GM10266 (cell line): Measurements from ENCODE around the gene DEAF1.

Source experiments
- DNase-seq: peaks from one replicate; pipeline ENCODE4 v3.0.0; 2012; ENCODE audit errors: extremely low spot score
- CTCF ChIP-seq: IDR thresholded peaks from 2 replicates; pipeline ENCODE4 v1.5.1; 2012; ENCODE audit warnings: mild to moderate bottlenecking, low read depth; ENCODE audit not compliant: control insufficient read depth, insufficient read depth; ENCODE audit errors: missing control alignments

The DEAF1 gene

GRCh38 chr11:617912-618682, 76.9 kb downstream of the DEAF1 start:
- no peak for DNase-seq
- no peak for TF ChIP-seq CTCF

GRCh38 chr11:617199-617911, 77.7 kb downstream of the DEAF1 start:
- no peak for TF ChIP-seq CTCF
- no peak for DNase-seq

- no peak for DNase-seq
- TF ChIP-seq CTCF: no peak
These were observed 78.5 kb downstream of the DEAF1 start for GRCh38 chr11:616320-617198.

GRCh38 chr11:615504-616319, 79.3 kb downstream of the DEAF1 start, which contains the start of gene IRF7:
Gene IRF7 (minus strand): TSS chr11:615950. CDS start chr11:615364, 586 bp downstream.
- TF ChIP-seq CTCF: no peak
- DNase-seq: peak; percentile 98

GRCh38 chr11:614623-615503, 80.2 kb downstream of the DEAF1 start:
- DNase-seq: no peak
- TF ChIP-seq CTCF: no peak
